ENCODE data around the gene UROC1. TPM values are rescaled to one million over a fixed set of nuclear protein-coding genes. Genes with fewer than 3 reads are reported as not detected.
A peak's percentile ranks its signal among the peaks of the same experiment; 100 is the strongest.

UROC1 gene
- total RNA-seq, 6 donors from 2014 or later, result not detected

- TF ChIP-seq EP300 (IDR thresholded peaks at IDR 0.05) (no peak), CTCF (IDR thresholded peaks at IDR 0.05) (no peak), POLR2AphosphoS5 (IDR thresholded peaks at IDR 0.05) (no peak), POLR2A (IDR thresholded peaks at IDR 0.05) (no peak)
- WGBS, 2 donors, result 89 to 94% methylated on average over 9 of the region's 9 CpGs
- DNase-seq (peak in 1 of 2 donors; percentile 34), ATAC-seq (ENCODE audit: low FRiP score in 2 of 2) (no peak)
- H3K27ac ChIP-seq, result no peak overlapping the region
- H3K27me3 ChIP-seq, result no peaks in the 10 kb centered on the region
- H3K4me3 ChIP-seq, result no peak overlapping the region
- H3K4me1 ChIP-seq, result peaks cover 0 to 5% (median 0%) of the 10 kb centered on the region in 4 donors
- H3K9me3 ChIP-seq, result no peaks in the 10 kb centered on the region
- H3K36me3 ChIP-seq, result peaks cover 15 to 66% (median 48%) of the 10 kb centered on the region in 4 donors
These were observed 76.9 kb downstream of the UROC1 start for GRCh38 chr3:126440709-126440995.

- Histone ChIP-seq H3K4me3 (no peak overlapping the region), H3K27me3 (no peaks in the 10 kb centered on the region), H3K36me3 (peaks cover 15 to 71% (median 52%) of the 10 kb centered on the region in 4 donors), H3K27ac (no peak overlapping the region), H3K9me3 (no peaks in the 10 kb centered on the region), H3K4me1 (no peaks in the 10 kb centered on the region)
- no peak for TF ChIP-seq CTCF (IDR thresholded peaks at IDR 0.05)
- TF ChIP-seq POLR2AphosphoS5 (IDR thresholded peaks at IDR 0.05), result no peak
- no peak for TF ChIP-seq EP300 (IDR thresholded peaks at IDR 0.05)
- ATAC-seq (ENCODE audit: low FRiP score in 2 of 2) (no peak), DNase-seq (no peak)
- 92 to 94% methylated on average over 11 to 12 of the region's 12 CpGs for WGBS, 2 donors
These were observed 77.4 kb downstream of the UROC1 start for GRCh38 chr3:126439968-126440708.

- WGBS, 2 donors, result 89 to 94% methylated on average over 12 to 15 of the region's 15 CpGs
- DNase-seq, result peak in 1 of 2 donors; percentile 46
- peaks cover 15 to 73% (median 53%) of the 10 kb centered on the region in 4 donors for H3K36me3 ChIP-seq
These were observed 78.1 kb downstream of the UROC1 start for GRCh38 chr3:126439346-126439967.

GRCh38 chr3:126438746-126439145 is 78.8 kb downstream of the UROC1 start:
- Histone ChIP-seq H3K27me3 (no peaks in the 10 kb centered on the region), H3K4me1 (no peaks in the 10 kb centered on the region), H3K27ac (no peak overlapping the region), H3K4me3 (no peak overlapping the region), H3K36me3 (peaks cover 15 to 75% (median 54%) of the 10 kb centered on the region in 4 donors), H3K9me3 (no peaks in the 10 kb centered on the region)
- TF ChIP-seq CTCF (IDR thresholded peaks at IDR 0.05) (no peak), POLR2AphosphoS5 (IDR thresholded peaks at IDR 0.05) (no peak), POLR2A (IDR thresholded peaks at IDR 0.05) (no peak), EP300 (IDR thresholded peaks at IDR 0.05) (no peak)
- no peak for ATAC-seq (ENCODE audit: low FRiP score in 2 of 2)
- WGBS, 2 donors, result 90 to 95% methylated on average over 10 of the region's 10 CpGs
- DNase-seq, result no peak

More at GRCh38 chr3:126439346-126439967, 78.1 kb downstream of the UROC1 start:
- no peaks in the 10 kb centered on the region for H3K9me3 ChIP-seq
- TF ChIP-seq POLR2AphosphoS5 (IDR thresholded peaks at IDR 0.05) (no peak), CTCF (IDR thresholded peaks at IDR 0.05) (no peak), POLR2A (IDR thresholded peaks at IDR 0.05) (no peak), EP300 (IDR thresholded peaks at IDR 0.05) (no peak)
- no peak overlapping the region for H3K27ac ChIP-seq
- no peaks in the 10 kb centered on the region for H3K27me3 ChIP-seq
- H3K4me3 ChIP-seq, result no peak overlapping the region
- H3K4me1 ChIP-seq, result no peaks in the 10 kb centered on the region
- no peak for ATAC-seq (ENCODE audit: low FRiP score in 2 of 2)

Measured in upper lobe of left lung (tissue), 6 donors.